ENCODE measurements around the gene PAWR. TPM values are rescaled to one million over a fixed set of nuclear protein-coding genes. Genes with fewer than 3 reads are reported as not detected.

PAWR gene
- 1 to 10 TPM in 1 of 4 donors, under 1 TPM in 3; 0.51 to 1.4 (median 0.72) TPM for total RNA-seq

GRCh38 chr12:79690638-79691510, at the start of gene PAWR:
Gene PAWR, minus strand, starts transcription at chr12:79690964. Its CDS starts 720 bp downstream, at chr12:79690244.
- Histone ChIP-seq H3K4me3 (peak within 1 kb of the TSS; percentile 59 to 73 (median 70)), H3K9me3 (no peaks in the 10 kb centered on the region), H3K36me3 (no peaks in the 10 kb centered on the region), H3K27me3 (peaks cover 21 to 51% (median 34%) of the 10 kb centered on the region in 3 donors), H3K27ac (peak within 1 kb of the TSS; percentile 21 to 75 (median 64)), H3K4me1 (peaks cover 0 to 4% of the 10 kb centered on the region in 2 donors)
- DNase-seq (no peak), ATAC-seq (peak; percentile 43 to 44)
- intact Hi-C loops (cut with DNase I; ENCODE audit: low total_unique reads) (no loop called here), in situ Hi-C loops (cut with MboI; ENCODE audit: low sequenced_read_pairs in 4 of 4) (no loop called here)
- TF ChIP-seq CTCF (IDR thresholded peaks at IDR 0.05 in 4 of 5, conservative IDR thresholded peaks at IDR 0.05 in 1 of 5) (peak in 1 of 5 experiments; percentile 24), POLR2A (IDR thresholded peaks at IDR 0.05) (no peak)

GRCh38 chr12:79737875-79738718, 47.3 kb upstream of the PAWR start:
- no peak for ATAC-seq
- intact Hi-C loops (cut with DNase I; ENCODE audit: low total_unique reads): loop anchor here (10.0 kb wide), 1 partner anchor 333 kb away; no protein-coding TSS in a partner anchor

GRCh38 chr12:79732638-79733037, 41.9 kb upstream of the PAWR start:
- Histone ChIP-seq H3K4me1 (no peaks in the 10 kb centered on the region), H3K36me3 (no peaks in the 10 kb centered on the region), H3K27me3 (no peaks in the 10 kb centered on the region), H3K27ac (no peak overlapping the region), H3K9me3 (no peaks in the 10 kb centered on the region), H3K4me3 (no peak overlapping the region)
- in situ Hi-C loops (cut with MboI; ENCODE audit: low sequenced_read_pairs in 4 of 4): loop anchor here in 2 of 4 donors (25.0 kb wide), 2 partner anchors 170 to 320 kb away; no protein-coding TSS in a partner anchor
- intact Hi-C loops (cut with DNase I; ENCODE audit: low total_unique reads): loop anchor here (10.0 kb wide), 1 partner anchor 328 kb away; no protein-coding TSS in a partner anchor
- TF ChIP-seq CTCF (IDR thresholded peaks at IDR 0.05 in 4 of 5, conservative IDR thresholded peaks at IDR 0.05 in 1 of 5) (no peak), POLR2A (IDR thresholded peaks at IDR 0.05) (no peak)
- DNase-seq (no peak), ATAC-seq (no peak)

More at GRCh38 chr12:79737875-79738718, 47.3 kb upstream of the PAWR start:
- no peaks in the 10 kb centered on the region for H3K27me3 ChIP-seq
- TF ChIP-seq POLR2A (IDR thresholded peaks at IDR 0.05): no peak
- TF ChIP-seq CTCF (IDR thresholded peaks at IDR 0.05 in 4 of 5, conservative IDR thresholded peaks at IDR 0.05 in 1 of 5): peak in 4 of 5 experiments; percentile 19 to 56 (median 46)
- H3K4me3 ChIP-seq: no peak overlapping the region
- H3K9me3 ChIP-seq: no peaks in the 10 kb centered on the region
- no peaks in the 10 kb centered on the region for H3K4me1 ChIP-seq
- in situ Hi-C loops (cut with MboI; ENCODE audit: low sequenced_read_pairs in 4 of 4): loop anchor here in 2 of 4 donors (25.0 kb wide), 2 partner anchors 176 to 326 kb away; no protein-coding TSS in a partner anchor
- no peaks in the 10 kb centered on the region for H3K36me3 ChIP-seq
- no peak for DNase-seq
- no peak overlapping the region for H3K27ac ChIP-seq

GRCh38 chr12:79725987-79726386, 35.2 kb upstream of the PAWR start:
- Histone ChIP-seq H3K9me3 (no peaks in the 10 kb centered on the region), H3K27ac (no peak overlapping the region), H3K27me3 (no peaks in the 10 kb centered on the region), H3K4me3 (no peak overlapping the region), H3K36me3 (no peaks in the 10 kb centered on the region), H3K4me1 (no peaks in the 10 kb centered on the region)
- ATAC-seq: no peak
- intact Hi-C loops (cut with DNase I; ENCODE audit: low total_unique reads): no loop called here
- no peak for DNase-seq
- in situ Hi-C loops (cut with MboI; ENCODE audit: low sequenced_read_pairs in 4 of 4): loop anchor here in 2 of 4 donors (25.0 kb wide), 2 partner anchors 164 to 314 kb away; no protein-coding TSS in a partner anchor
- TF ChIP-seq POLR2A (IDR thresholded peaks at IDR 0.05) (no peak), CTCF (IDR thresholded peaks at IDR 0.05 in 4 of 5, conservative IDR thresholded peaks at IDR 0.05 in 1 of 5) (no peak)

Data from gastrocnemius medialis (tissue), 4 donors.